NB4 (cell line): ENCODE measurements around the gene MLN.

ENCODE experiments used
- DNase-seq: peaks from one replicate; pipeline ENCODE4 v3.0.0; 2010; ENCODE audit warnings: low read depth
- H3K4me3 ChIP-seq: one replicate; pipeline ENCODE4 v1.5.1; 2011; ENCODE audit warnings: mild to moderate bottlenecking, low read depth, low read length, moderate library complexity
- MYC ChIP-seq: IDR thresholded peaks from 2 replicates; pipeline ENCODE4 v1.6.1; 2011; ENCODE audit warnings: low read depth, low read length
- POLR2A ChIP-seq: IDR thresholded peaks from 2 replicates; pipeline ENCODE4 v1.6.1; 2011; ENCODE audit warnings: mild to moderate bottlenecking; ENCODE audit not compliant: insufficient read length; ENCODE audit errors: extremely low read depth
- TF ChIP-seq, protein P1 (sequence below): IDR thresholded peaks from one replicate; pipeline ENCODE4 v1.5.1; 2012; ENCODE audit warnings: low read depth, low read length
- TF ChIP-seq, protein P2 (sequence below): IDR thresholded peaks from 2 replicates; pipeline ENCODE4 v1.6.1; 2011; ENCODE audit warnings: low read depth, low read length

Gene MLN

DNA sequence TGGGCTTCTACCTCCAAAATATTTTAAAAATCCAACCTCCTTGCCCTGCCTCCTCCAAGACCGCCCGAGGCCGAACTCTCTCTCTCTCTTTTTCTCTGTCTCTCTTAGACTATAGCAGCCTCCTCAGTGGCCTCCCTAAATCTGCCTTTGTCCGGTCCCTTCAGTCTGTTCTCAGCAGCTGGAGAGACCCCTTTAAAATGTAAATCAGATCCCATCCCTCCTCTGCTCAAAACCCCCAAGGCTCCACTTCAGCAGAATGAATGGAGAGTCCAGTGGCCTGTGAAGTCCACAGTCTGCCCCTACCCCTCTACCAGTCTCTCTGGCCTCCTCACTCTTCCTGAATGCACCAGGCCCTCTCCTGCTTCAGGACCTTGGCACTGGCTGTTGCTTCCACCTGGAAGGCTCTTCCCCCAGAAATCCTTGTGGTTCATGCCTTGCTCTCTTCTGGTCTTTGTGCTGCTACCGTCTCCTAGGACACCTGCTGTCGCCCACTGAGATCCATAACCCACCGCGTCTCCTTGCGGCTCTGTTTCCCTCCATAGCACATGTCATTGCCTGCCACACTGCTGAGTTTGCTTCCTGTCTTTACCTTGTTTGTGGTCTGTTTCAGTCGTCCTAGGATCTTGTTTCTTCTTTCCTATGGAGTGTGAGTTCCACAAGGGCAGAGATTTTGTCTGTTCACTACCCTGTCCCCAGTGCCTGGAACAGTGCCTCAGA, 6.0 kb downstream of the MLN start:
- TF ChIP-seq MYC (no peak), POLR2A (no peak)
- TF ChIP-seq, protein P1, sequence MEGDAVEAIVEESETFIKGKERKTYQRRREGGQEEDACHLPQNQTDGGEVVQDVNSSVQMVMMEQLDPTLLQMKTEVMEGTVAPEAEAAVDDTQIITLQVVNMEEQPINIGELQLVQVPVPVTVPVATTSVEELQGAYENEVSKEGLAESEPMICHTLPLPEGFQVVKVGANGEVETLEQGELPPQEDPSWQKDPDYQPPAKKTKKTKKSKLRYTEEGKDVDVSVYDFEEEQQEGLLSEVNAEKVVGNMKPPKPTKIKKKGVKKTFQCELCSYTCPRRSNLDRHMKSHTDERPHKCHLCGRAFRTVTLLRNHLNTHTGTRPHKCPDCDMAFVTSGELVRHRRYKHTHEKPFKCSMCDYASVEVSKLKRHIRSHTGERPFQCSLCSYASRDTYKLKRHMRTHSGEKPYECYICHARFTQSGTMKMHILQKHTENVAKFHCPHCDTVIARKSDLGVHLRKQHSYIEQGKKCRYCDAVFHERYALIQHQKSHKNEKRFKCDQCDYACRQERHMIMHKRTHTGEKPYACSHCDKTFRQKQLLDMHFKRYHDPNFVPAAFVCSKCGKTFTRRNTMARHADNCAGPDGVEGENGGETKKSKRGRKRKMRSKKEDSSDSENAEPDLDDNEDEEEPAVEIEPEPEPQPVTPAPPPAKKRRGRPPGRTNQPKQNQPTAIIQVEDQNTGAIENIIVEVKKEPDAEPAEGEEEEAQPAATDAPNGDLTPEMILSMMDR, result no peak
- TF ChIP-seq, protein P2, sequence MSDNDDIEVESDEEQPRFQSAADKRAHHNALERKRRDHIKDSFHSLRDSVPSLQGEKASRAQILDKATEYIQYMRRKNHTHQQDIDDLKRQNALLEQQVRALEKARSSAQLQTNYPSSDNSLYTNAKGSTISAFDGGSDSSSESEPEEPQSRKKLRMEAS, result no peak
- no peak for DNase-seq
- H3K4me3 ChIP-seq, result no peak overlapping the region

DNA sequence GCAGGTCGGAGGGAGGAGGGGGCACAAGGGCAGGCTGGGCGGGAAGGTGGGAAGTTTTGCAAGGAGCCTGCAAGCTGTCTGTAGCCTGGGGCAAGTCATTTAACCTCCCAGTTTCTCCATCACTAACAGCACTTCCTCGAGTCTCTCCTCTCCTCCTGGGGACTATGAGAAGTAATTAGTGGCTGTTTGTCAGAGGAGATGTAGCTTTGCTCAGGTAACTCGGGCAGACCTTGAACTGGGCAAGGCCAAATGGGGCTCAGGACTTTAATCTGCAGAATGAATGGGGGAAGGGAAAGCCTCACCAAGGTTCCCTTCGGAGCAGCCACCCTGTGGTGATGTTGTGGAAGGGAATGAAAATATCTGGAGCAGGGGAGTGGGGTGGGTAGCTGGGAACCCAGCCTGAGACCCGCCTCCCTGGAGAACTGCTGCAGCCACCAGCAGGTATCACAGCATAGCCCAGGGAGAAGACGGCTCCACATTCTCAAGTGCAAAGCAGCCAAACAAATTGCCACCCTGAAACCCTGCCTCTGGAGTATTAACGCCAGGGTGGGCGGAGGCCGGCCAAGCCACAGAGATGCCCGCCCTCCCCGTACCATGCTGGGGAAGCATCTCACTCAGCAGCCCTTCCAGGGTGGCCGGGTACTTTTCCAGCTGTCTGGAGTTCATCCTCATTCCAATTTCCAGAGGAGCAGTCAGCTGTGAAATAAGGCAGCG, 8.7 kb downstream of the MLN start:
- no peak for TF ChIP-seq POLR2A
- TF ChIP-seq, protein P2, result no peak
- TF ChIP-seq MYC, result no peak
- TF ChIP-seq, protein P1, result no peak
- no peak for DNase-seq
- H3K4me3 ChIP-seq, result no peak overlapping the region

DNA sequence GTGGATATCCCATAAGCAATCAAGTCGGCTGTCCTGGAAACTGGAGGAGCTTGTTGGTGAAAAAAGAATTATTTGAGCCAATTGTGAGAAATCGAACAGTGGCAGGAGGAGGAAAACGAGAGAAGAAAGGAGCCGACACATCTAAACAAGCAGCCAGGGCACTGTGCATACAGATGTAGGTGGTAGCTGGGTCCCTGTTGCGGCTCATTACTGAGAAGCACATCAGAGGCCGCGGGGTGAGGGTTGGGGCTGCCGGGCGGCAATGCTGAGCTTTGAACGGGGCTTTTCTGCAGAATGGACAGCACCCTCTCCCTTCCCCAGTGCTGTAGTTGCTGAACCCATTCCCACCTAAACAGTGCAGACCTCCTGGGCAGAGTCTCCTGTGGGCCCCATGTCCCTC, 10.8 kb downstream of the MLN start:
- no peak for DNase-seq
- TF ChIP-seq POLR2A (no peak), MYC (no peak)
- TF ChIP-seq, protein P1, result no peak
- TF ChIP-seq, protein P2, result no peak
- H3K4me3 ChIP-seq, result no peak overlapping the region

DNA sequence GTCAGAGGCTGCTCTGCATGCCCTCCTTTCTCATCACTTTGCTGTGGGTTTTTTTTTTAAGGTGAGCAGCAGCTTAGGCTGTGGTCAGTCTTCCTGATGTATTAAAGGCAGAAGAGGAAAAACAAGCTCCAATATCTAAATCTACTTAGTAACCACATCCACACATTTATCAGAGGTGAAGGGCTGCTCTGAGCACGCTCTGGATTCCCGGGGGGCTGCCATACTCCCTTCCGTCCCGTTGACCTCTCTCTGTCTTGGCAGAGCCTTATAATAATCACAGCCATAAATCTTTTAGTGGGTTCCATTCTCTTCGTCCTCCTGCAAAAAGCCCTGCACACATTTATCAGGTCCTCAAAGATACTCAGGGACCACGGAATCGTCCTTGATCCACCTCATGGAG, 12.2 kb downstream of the MLN start:
- TF ChIP-seq, protein P1, result no peak
- TF ChIP-seq, protein P2, result no peak
- no peak for TF ChIP-seq POLR2A
- no peak for TF ChIP-seq MYC
- DNase-seq, result no peak
- no peak overlapping the region for H3K4me3 ChIP-seq

DNA sequence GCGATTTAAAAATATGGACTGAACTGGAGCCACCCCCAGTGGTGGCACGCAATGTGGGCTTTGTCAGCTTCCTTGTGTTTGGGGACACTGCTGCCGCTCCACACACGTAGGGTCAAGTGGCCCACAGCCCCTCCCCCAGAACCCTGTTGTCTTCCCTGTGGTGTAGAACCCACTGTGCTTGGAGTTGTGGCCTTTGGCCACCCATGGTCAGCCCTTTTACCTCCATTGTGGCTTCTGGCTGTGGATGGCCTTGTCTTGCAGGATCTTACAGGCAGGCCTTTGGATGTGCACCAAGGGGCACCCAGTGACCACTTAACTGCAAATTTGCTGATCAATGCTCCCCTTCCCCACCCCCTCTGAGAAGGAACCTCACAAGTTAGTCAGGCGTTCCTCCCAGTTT, 12.9 kb downstream of the MLN start:
- H3K4me3 ChIP-seq, result no peak overlapping the region
- TF ChIP-seq, protein P1, result no peak
- TF ChIP-seq, protein P2, result no peak
- TF ChIP-seq POLR2A (no peak), MYC (no peak)
- no peak for DNase-seq
